Endothelial cell (in vitro differentiated cells): ENCODE results near the gene PIP4K2B. TPM values are rescaled to one million over a fixed set of nuclear protein-coding genes. Genes with fewer than 3 reads are reported as not detected.

Source experiments
- DNase-seq: peaks from one replicate; pipeline ENCODE4 v3.0.0; 2021; ENCODE audit warnings: low spot score
- H3K27ac Mint-ChIP-seq: one replicate; pipeline ENCODE4 v1.8.0; 2021; ENCODE audit warnings: mixed read lengths, inconsistent platforms; ENCODE audit not compliant: unreplicated experiment
- H3K27me3 Mint-ChIP-seq: one replicate; pipeline ENCODE4 v1.8.0; 2021; ENCODE audit warnings: mild to moderate bottlenecking, moderate library complexity, mixed read lengths, inconsistent platforms; ENCODE audit not compliant: unreplicated experiment
- H3K36me3 Mint-ChIP-seq: one replicate; pipeline ENCODE4 v1.8.0; 2021; ENCODE audit warnings: mild to moderate bottlenecking, low read depth, mixed read lengths, inconsistent platforms; ENCODE audit not compliant: unreplicated experiment
- H3K4me1 Mint-ChIP-seq: one replicate; pipeline ENCODE4 v1.8.0; 2021; ENCODE audit warnings: mild to moderate bottlenecking, mixed read lengths, inconsistent platforms; ENCODE audit not compliant: unreplicated experiment
- H3K4me3 Mint-ChIP-seq: one replicate; pipeline ENCODE4 v1.8.0; 2021; ENCODE audit warnings: mild to moderate bottlenecking, mixed read lengths, inconsistent platforms; ENCODE audit not compliant: unreplicated experiment
- H3K9me3 Mint-ChIP-seq: one replicate; pipeline ENCODE4 v1.8.0; 2021; ENCODE audit warnings: mixed read lengths, inconsistent platforms; ENCODE audit not compliant: unreplicated experiment
- total RNA-seq: library from RNA; stranded (reverse); fragmentation: NEBNext Ultra II Directional; extraction: Animal tissue kit (Norgen Biotek cat#: 25700); gene quantifications from one replicate; pipeline ENCODE4 v1.2.1, GENCODE V29; 2021; ENCODE audit not compliant: unreplicated experiment
- TF ChIP-seq, protein P1 (sequence below): fragments of 200-600 bp; sonication (generic); IDR thresholded peaks from one replicate; pipeline ENCODE4 v1.5.0; 2021; ENCODE audit warnings: antibody characterized with exemption; ENCODE audit not compliant: unreplicated experiment

PIP4K2B gene
- total RNA-seq, 1 donor from 2014 or later: 91.7 TPM

DNA sequence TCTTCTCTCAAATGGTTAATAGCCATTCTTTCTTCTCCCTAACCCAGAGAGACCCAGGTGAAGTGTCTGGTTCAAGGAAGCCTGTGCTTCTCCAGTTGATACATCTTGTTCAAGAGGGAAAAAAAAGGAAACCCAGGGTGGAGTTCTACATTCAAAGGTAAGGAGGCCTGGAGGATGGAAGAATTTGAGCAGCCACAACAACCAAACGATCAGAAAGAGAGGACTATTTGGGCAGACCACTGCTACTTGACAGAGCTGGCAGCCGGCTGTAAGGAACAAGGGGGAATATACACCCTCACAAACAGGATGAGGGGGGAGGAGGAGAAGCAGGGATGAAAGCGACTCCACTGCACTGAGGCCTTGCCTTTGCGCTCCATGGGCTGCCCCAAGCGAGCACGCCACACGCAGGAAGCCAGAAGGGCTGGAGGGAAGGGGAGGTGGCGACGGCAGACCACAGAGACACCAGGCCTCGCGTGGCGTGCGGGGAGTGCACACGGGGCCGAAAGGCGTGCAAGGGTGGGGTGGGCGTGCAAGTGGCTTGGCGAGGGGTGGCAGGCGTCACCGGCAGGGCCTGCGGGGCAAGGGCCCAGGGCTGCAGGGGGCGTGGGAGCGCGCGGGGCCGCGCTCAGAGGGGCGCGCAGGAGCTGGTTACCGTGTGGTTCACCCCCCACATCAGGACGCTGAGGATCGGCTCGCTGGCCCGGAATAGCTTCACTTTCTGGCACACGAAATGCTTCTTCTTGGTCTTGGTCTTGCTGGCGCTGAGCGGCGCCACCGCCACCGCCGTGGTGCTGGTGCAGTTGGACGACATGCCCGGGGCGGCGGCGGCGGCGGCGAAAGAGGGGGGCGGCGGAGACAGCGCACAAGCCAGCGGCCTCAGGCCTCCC, 499 bp downstream of the PIP4K2B start:
- peaks cover 35% of the 10 kb centered on the region for H3K36me3 Mint-ChIP-seq
- H3K4me1 Mint-ChIP-seq: peaks cover 34% of the 10 kb centered on the region
- DNase-seq: peak; percentile 47
- TF ChIP-seq, protein P1, sequence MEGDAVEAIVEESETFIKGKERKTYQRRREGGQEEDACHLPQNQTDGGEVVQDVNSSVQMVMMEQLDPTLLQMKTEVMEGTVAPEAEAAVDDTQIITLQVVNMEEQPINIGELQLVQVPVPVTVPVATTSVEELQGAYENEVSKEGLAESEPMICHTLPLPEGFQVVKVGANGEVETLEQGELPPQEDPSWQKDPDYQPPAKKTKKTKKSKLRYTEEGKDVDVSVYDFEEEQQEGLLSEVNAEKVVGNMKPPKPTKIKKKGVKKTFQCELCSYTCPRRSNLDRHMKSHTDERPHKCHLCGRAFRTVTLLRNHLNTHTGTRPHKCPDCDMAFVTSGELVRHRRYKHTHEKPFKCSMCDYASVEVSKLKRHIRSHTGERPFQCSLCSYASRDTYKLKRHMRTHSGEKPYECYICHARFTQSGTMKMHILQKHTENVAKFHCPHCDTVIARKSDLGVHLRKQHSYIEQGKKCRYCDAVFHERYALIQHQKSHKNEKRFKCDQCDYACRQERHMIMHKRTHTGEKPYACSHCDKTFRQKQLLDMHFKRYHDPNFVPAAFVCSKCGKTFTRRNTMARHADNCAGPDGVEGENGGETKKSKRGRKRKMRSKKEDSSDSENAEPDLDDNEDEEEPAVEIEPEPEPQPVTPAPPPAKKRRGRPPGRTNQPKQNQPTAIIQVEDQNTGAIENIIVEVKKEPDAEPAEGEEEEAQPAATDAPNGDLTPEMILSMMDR: no peak
- peak overlapping the region; percentile 100 for H3K4me3 Mint-ChIP-seq
- H3K27me3 Mint-ChIP-seq: peaks cover 7% of the 10 kb centered on the region
- H3K27ac Mint-ChIP-seq: peak overlapping the region; percentile 96
- no peaks in the 10 kb centered on the region for H3K9me3 Mint-ChIP-seq

DNA sequence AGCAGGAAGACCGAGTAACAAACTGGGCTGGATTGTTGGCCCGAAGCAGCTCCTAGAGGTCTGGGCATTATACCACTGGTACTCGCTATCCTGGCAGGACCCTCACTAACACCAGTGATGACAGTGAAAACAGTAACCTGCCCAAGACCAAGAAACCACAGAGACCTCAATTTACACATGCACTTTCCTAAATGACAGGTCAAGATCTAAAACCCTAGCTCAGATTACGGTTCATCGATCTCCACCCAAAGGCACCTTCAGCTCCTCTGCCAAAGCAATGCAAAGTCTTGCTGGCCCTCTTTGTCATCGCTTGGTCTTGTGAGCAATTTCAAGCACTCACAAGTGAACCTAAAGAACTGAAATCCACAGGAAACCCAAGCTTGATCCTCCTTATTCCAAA, 1.5 kb downstream of the PIP4K2B start:
- peak overlapping the region; percentile 96 for H3K27ac Mint-ChIP-seq
- DNase-seq: no peak
- peaks cover 34% of the 10 kb centered on the region for H3K4me1 Mint-ChIP-seq
- H3K9me3 Mint-ChIP-seq: no peaks in the 10 kb centered on the region
- H3K4me3 Mint-ChIP-seq: peak overlapping the region; percentile 100
- H3K27me3 Mint-ChIP-seq: peaks cover 7% of the 10 kb centered on the region
- H3K36me3 Mint-ChIP-seq: peaks cover 29% of the 10 kb centered on the region
- TF ChIP-seq, protein P1: no peak

DNA sequence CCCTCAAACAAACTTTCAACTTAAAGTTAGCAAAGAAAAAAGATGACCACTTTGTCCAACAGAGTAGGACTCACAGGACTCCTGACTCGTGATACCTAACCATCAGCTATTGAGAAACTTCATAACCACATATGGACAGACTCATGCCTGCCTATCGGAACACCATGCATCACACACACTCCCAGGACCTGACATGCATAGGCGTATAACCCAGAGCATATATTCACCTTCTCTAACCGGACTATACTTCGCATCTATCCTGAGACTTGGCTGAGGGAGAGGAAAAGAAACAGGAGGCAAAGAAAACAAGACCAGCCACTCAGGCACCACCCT, 2.2 kb downstream of the PIP4K2B start:
- H3K4me3 Mint-ChIP-seq: peak overlapping the region; percentile 84
- peaks cover 37% of the 10 kb centered on the region for H3K4me1 Mint-ChIP-seq
- peak overlapping the region; percentile 21 for H3K27ac Mint-ChIP-seq
- H3K36me3 Mint-ChIP-seq: peaks cover 26% of the 10 kb centered on the region
- no peak for DNase-seq
- H3K9me3 Mint-ChIP-seq: no peaks in the 10 kb centered on the region
- TF ChIP-seq, protein P1: no peak
- peaks cover 7% of the 10 kb centered on the region for H3K27me3 Mint-ChIP-seq

DNA sequence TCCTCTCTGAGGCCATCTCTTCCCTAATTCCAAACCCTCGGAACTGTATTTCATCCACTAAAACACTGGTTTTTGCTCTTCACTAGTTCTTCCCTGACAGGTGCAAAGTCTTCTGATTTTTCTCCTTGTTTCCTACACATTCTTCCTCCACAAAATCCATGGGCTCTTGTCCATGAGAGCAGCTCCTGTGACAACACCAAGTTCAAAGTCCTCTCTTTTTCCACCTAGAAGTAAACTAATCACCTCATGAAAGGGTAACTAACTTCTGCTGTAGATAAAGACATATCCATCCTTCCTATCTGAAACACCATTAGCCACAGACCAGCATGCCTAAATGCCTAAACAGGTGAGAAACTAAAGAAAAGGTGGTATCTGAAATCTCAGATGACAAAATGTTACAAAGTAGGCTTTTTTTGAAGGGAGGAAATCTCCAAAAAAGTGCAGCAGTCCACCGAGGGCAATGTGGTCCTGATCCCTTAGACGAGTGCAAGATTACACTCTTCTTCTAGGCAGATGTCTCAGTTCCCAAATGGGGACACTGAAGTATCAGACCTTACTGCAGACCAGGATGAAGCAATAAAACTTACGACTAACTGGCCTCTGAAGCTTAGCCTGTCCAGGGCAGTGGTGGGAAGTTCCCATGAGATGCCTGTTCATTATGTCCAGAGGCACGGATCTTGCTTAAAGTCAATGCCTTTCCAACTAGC, 2.8 kb downstream of the PIP4K2B start:
- H3K9me3 Mint-ChIP-seq: no peaks in the 10 kb centered on the region
- H3K27me3 Mint-ChIP-seq: peaks cover 7% of the 10 kb centered on the region
- peaks cover 21% of the 10 kb centered on the region for H3K36me3 Mint-ChIP-seq
- H3K4me3 Mint-ChIP-seq: peak overlapping the region; percentile 84
- peaks cover 37% of the 10 kb centered on the region for H3K4me1 Mint-ChIP-seq
- DNase-seq: no peak
- H3K27ac Mint-ChIP-seq: peak overlapping the region; percentile 21
- TF ChIP-seq, protein P1: no peak

DNA sequence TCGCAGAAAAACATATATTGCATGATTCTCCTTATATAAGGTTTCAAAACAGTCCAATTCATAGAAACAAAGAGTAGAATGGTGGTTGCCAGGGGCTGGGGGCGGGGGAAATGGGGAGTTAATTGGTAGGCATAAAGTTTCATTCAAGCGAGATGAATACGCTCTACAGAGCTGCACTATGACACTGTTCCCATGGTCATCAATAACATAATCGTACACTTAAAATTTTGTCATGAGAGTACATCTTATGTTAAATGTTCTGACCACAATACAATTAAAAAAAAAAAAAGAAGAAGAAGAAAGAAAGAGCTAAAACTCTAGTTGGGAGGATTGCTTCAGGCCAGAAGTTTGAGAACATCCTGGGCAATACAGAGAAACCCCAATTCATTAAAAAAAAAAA, 5.1 kb downstream of the PIP4K2B start:
- TF ChIP-seq, protein P1: no peak
- Mint-ChIP-seq H3K4me1 (peaks cover 49% of the 10 kb centered on the region), H3K4me3 (no peak overlapping the region), H3K9me3 (no peaks in the 10 kb centered on the region), H3K36me3 (peaks cover 8% of the 10 kb centered on the region), H3K27ac (no peak overlapping the region), H3K27me3 (peaks cover 4% of the 10 kb centered on the region)
- no peak for DNase-seq
